ENCODE results near the gene ZNF559. TPM values are rescaled to one million over a fixed set of nuclear protein-coding genes. Genes with fewer than 3 reads are reported as not detected.

Gene ZNF559
- total RNA-seq, 1 experiment from 2014 or later = 10.9 TPM

GRCh38 chr19:9289231-9289884, 34.6 kb upstream of the ZNF559 start:
- H3K4me3 ChIP-seq (replicated peaks in 1 of 2; ENCODE audit: low read depth in 1 of 2, low read length in 2 of 2) = no peak overlapping the region
- CTCF ChIA-PET = no interaction called here
- no TSS peak for BruUV-seq (replicated peaks)
- H3K9me3 ChIP-seq (ENCODE audit: control insufficient read depth in 1 of 2, insufficient read depth in 1 of 2, low read depth in 1 of 2, low read length in 2 of 2) = peaks cover 20 to 23% of the 10 kb centered on the region in 2 experiments
- H3K27ac ChIP-seq (ENCODE audit: low read depth, low read length) = no peak overlapping the region
- H3K36me3 ChIP-seq (ENCODE audit: control insufficient read depth in 1 of 2, insufficient read depth in 2 of 2, low read length in 2 of 2) = no peaks in the 10 kb centered on the region; a peak in 2 of 4 replicates
- no peak for ATAC-seq
- H3K9ac ChIP-seq (ENCODE audit: low read length) = no peak overlapping the region
- no peaks in the 10 kb centered on the region for H4K20me1 ChIP-seq (ENCODE audit: insufficient read depth)
- H3K79me2 ChIP-seq (ENCODE audit: insufficient read depth, low read length) = no peaks in the 10 kb centered on the region
- H3K9me2 ChIP-seq (ENCODE audit: insufficient read depth) = no peaks in the 10 kb centered on the region
- no peak for TF ChIP-seq SIN3A (IDR thresholded peaks at IDR 0.05; ENCODE audit: low read depth)
- TF ChIP-seq ZNF274 (IDR thresholded peaks at IDR 0.05; ENCODE audit: low read depth, low read length) = no peak
- TF ChIP-seq ZFX (IDR thresholded peaks at IDR 0.05) = no peak
- no peak for TF ChIP-seq YY1 (IDR thresholded peaks at IDR 0.05; ENCODE audit: extremely low read depth, insufficient replicate concordance, low read depth, low read length)
- no peak for TF ChIP-seq EZH2phosphoT487 (IDR thresholded peaks at IDR 0.05; ENCODE audit: borderline replicate concordance)
- no peak for TF ChIP-seq EGR1 (IDR thresholded peaks at IDR 0.05; ENCODE audit: low read depth)
- no peak for TF ChIP-seq RAD21 (IDR thresholded peaks at IDR 0.05; ENCODE audit: low read depth)
- TF ChIP-seq SRF (IDR thresholded peaks at IDR 0.05; ENCODE audit: low read depth) = no peak
- TF ChIP-seq ELF1 (IDR thresholded peaks at IDR 0.05; ENCODE audit: borderline replicate concordance, low read depth) = no peak
- no peak for TF ChIP-seq POLR2AphosphoS5 (IDR thresholded peaks at IDR 0.05; ENCODE audit: low read depth, low read length)
- TF ChIP-seq JUND (IDR thresholded peaks at IDR 0.05) = no peak
- TF ChIP-seq FOSL1 (IDR thresholded peaks at IDR 0.05; ENCODE audit: low read depth) = no peak
- TF ChIP-seq EZH2 (IDR thresholded peaks at IDR 0.05) = no peak
- TF ChIP-seq CBX3 (IDR thresholded peaks at IDR 0.05; ENCODE audit: low read depth) = no peak
- TF ChIP-seq REST (IDR thresholded peaks at IDR 0.05; ENCODE audit: low read depth) = no peak
- no peak for TF ChIP-seq TCF7L2 (IDR thresholded peaks at IDR 0.05; ENCODE audit: borderline replicate concordance, extremely low read depth, insufficient read depth, insufficient read length)
- no peak for DNase-seq (ENCODE audit: low read depth, low spot score)
- no peaks in the 10 kb centered on the region for H3K27me3 ChIP-seq (ENCODE audit: insufficient read depth, low read length)
- H2AFZ ChIP-seq (ENCODE audit: low read depth, low read length, poor library complexity, severe bottlenecking) = no peak overlapping the region
- intact Hi-C loops (cut with micrococcal nuclease) = no loop called here
- no peaks in the 10 kb centered on the region for H3K4me1 ChIP-seq (ENCODE audit: control insufficient read depth in 1 of 2, insufficient read depth in 2 of 2, low read length in 2 of 2)
- RAD21 ChIA-PET (ENCODE audit: low non-redundant PET in 1 of 2, low total read pairs in 2 of 2, uncharacterized antibody in 2 of 2, unreplicated experiment in 2 of 2) = interaction anchor here in 1 of 2 experiments (0.6 kb wide), 1 partner anchor 263 kb away, joined by 5 read pairs; no protein-coding TSS in a partner anchor
- no peak overlapping the region for H3K4me2 ChIP-seq (ENCODE audit: low read length)
- POLR2A ChIA-PET = no interaction called here
